Measurements from ENCODE around the gene DDX53.

DDX53 gene

DNA sequence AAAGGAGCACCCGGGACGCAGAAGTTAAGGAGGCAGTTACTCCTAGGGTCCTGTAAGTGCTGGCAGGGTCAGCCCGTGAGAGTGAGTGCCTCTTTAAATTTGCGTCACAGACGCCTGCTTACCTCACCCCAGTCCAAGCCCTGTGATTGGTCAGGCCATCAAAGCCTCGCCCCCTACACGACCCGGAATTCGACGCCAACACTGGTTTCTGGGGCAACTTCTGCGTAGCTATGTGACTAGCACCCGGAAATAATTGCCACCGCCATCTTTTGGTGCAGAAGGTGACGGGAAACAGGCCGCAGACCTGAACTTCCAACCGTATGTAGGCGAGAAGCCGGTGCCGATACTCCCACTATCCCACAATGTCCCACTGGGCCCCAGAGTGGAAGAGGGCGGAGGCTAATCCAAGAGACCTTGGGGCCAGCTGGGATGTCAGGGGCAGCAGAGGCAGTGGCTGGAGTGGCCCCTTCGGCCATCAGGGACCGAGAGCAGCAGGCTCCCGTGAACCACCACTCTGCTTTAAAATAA lies at the start of gene DDX53:
Gene DDX53, plus strand, starts transcription at position 265 of the 528 bp plus-strand sequence. Its CDS starts 98 bp downstream, at position 363.
- DNase-seq (ENCODE audit: low read depth in 2 of 3, low spot score in 2 of 3), result no peak

DNA sequence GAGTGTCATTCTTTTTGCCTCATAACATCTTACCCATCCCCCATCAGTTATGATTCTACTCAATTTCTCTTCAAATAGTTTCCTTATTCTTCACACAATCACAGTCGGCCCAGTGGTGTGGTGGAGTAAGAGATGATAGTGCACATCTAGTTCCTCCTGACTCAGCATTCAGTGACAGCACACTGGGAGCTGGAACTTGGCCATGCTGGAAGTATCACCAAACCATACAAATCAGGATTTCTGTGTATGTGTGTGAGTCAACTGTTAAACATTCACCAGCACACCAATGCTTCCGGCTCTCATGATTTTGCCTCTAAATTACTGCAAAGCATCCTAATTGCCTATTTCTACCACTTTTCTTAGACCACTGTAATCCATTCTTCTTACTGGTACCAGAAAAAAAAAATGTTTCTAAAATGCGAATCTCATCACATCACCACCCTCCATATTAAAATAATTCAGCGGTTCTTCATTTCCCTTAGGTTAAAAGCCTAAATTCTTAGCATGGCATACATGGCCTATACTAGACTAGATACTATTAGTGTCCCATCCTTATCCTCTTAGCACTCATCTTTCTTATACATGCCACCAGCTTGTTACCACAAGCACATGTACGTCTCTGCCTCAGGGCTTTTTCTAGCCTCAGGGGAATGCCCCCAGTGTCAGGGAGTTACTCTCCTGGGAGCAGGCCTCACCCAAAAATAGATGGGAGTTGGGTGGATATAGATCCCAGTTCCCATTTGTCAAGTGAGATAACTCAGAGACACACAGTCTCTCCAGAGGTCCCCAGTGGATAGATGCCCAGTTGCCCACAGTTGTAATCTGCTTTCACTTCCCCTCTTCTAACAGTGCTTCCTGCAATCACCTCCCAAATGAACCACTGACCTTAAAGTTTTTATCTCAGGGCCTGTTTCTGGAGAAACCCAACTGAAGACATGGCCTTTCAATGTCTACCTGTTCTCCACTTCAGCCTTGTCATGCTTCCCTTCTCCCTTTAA lies 49.2 kb upstream of the DDX53 start:
- DNase-seq (ENCODE audit: low read depth in 2 of 3, low spot score in 2 of 3), result no peak

DNA sequence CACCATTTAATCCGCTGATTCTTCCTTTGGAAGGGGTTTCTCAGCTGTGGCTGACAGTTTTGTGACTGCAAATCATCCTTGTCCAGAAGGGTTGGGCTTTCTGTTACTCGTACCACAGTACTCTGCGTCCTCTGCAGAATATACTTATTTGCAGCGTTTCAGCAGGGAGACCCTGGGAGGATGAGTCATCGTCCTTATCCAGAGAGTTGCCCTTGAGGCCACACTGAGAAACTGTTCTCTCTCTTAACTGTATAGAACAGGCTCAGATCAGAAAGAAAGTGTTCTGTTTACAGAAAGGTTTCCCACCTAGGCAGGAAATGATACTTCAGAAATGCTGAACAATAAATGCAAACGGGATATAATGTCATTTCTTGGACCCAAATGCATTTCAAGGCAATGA lies 47.8 kb upstream of the DDX53 start:
- DNase-seq (ENCODE audit: low read depth in 2 of 3, low spot score in 2 of 3), result no peak

DNA sequence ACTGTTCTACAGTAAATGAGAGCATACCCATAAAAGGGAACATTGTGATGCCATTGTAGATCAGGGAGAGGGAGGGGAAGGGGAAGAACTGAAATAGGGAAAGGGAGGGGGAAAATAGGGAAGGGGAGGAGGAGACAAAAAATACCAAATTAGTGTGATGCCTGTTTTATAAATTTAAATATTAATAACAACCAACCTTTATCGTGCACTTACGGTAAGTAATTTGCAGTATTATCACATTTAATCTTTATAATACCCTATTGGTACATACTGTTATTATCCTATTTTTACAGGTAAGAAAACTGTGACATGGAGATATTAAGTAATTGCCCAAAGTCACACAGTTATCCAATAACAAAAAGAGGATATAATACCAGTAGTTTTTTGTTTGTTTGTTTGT lies 41.5 kb upstream of the DDX53 start:
- DNase-seq (ENCODE audit: low read depth in 2 of 3, low spot score in 2 of 3), result no peak

DNA sequence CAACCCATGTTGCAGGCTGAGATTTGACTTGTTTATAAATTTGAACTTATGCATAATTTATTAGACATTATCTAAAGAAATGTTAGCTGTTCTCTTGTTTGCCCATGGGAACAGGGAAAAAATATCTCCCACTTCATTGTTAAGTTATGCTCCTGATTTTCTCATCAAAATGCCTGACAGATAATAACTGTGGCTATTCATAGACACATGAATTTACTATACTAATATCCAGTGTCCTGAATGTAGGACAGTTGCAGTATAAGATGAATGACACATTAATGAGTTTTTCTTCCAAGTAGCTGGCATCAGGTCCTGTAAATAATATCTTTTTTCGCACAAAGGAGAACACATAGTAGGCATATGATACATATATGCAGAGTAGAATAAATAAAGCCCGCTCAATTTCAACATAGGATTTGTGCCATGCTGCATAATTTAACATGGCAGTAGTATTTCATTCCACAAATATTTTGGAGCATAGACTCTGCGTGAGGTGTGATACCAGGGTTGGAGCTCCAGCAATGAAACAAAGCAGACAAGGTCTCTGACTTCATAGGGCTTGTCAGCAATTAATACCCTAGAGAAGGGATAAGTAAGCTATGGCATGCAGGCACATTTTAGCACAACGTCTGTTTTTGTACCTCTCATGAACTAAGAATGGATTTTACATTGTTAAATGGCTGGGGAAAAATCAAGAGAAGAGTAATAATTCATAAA lies 40.4 kb upstream of the DDX53 start:
- no peak for DNase-seq (ENCODE audit: low read depth in 2 of 3, low spot score in 2 of 3)

DNA sequence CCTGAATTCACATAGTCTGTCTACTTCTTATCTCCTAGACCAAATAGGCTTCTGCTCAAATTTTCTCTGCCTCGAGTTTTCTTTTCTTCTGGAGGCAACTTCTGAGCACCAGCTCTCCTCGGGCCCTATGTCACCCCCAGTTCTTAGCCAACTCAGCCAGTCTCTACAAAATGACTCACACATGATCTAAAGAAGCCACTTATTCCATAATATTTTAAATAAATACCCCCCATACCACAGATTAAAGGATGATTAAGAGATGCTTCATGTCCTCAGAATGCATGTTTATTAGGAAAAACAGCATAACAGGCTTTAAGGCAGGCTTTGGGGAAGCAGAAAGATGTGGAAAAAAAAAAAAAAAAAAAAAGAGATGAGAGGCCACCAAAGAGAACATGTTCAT lies 36.6 kb upstream of the DDX53 start:
- no peak for DNase-seq (ENCODE audit: low read depth in 2 of 3, low spot score in 2 of 3)

DNA sequence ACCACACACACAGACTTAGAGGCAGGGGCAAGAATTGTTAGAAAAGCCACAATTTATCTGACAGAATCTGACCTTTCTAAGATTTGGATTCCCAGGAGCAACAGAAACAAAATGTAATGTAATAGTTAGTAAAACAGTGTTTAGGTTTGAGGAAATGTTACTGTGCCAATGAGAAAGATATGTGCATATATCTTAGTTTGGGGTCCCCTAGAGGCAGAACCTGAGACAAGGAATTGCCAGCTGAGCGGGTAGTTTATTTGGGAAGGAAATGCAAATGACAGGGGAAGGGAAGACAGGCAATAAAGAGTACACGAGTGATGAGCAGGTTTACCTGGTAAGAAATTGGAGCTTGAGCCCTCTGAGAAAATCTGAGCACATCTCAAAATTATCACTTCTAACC lies 31.3 kb upstream of the DDX53 start:
- DNase-seq (ENCODE audit: low read depth in 2 of 3, low spot score in 2 of 3), result no peak

DNA sequence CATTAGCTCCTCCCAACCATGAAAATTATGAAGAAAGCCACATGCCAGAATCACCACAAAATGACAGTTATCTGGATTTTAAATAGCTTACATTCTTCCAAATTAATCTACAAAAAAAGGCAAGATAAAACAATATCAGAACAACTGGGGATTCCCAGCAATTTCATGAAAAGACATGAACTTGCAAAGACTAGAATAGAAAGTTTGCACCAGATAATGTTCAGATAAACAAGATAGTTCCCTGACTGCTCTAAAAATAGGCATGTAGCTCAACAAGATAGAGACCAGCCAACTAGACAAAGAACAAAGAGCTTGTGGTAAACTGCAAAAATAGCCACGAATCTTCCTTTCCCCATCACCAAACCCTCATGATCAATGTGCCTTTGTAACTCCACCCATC lies 30.3 kb upstream of the DDX53 start:
- no peak for DNase-seq (ENCODE audit: low read depth in 2 of 3, low spot score in 2 of 3)

DNA sequence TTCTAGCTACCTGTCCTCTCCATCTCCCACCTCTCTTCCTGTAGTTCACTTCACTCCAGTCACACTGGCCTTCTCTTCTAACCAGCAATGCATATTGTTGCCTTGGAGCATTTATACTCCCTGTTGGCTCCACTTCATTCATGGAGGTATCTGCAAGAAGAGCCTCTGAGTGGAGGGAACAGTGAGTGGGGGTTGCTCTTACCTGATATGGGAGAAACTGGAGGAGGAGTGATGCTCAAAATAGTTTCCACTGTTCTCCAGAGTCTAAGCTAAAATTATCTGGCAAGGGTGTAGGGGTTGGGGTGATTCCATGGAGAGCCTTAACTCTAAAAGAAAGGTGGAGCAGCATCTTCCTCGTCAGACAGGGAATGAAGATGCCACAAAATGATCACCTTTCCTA lies 28.9 kb upstream of the DDX53 start:
- no peak for DNase-seq (ENCODE audit: low read depth in 2 of 3, low spot score in 2 of 3)

DNA sequence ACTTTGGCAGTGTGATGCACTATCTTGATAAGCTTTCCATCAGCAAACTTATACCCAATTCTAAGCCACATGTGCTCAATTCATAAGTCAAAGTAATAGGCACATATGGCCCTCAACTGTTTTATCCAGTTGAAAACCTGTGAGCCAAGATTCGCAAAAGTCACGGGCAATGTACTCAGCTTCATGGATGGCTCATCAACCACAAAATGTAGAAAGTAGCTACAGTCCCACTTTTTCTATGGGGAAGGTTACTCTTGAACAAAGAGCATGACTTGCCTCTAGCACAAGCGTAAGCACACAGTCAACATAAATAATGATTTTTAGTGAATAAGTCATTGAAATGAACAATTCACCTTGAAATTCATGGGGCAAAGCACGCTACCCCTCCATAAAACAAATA lies 25.1 kb upstream of the DDX53 start:
- no peak for DNase-seq (ENCODE audit: low read depth in 2 of 3, low spot score in 2 of 3)

DNA sequence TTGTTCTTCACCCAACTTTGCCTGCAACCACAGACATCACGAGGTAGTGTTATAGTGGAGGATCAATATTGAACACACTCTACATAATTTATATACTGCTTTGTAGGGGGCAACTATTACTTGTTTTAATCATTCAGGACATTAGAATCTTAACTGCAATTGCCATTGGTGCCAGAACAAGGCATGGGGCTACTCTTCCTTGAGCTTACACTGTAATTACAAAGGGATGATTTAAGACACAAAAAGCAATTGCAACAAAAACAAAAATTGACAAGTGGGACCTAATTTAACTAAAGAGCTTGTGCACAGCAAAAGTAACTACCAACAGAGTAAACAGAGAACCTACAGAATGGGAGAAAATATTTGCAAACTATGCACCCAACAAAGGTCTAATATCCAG lies 24.0 kb upstream of the DDX53 start:
- DNase-seq (ENCODE audit: low read depth in 2 of 3, low spot score in 2 of 3), result no peak

DNA sequence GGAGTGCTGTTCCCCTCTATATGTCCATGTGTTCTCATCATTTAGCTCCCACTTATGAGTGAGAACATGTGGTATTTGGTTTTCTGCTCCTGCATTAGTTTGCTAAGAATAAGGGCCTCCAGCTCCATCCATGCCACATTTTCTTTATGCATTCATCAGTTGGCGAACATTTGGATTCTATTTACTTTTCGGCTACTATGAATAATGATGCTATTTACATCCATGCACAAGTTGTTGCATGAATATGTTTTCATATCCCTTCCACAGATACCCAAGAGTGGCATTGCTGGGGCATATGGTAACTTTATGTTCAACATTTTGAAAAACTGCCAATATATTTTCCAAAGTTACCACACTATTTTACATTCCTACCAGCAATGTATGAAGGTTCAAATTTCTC lies 13.8 kb upstream of the DDX53 start:
- DNase-seq (ENCODE audit: low read depth in 2 of 3, low spot score in 2 of 3), result no peak

DNA sequence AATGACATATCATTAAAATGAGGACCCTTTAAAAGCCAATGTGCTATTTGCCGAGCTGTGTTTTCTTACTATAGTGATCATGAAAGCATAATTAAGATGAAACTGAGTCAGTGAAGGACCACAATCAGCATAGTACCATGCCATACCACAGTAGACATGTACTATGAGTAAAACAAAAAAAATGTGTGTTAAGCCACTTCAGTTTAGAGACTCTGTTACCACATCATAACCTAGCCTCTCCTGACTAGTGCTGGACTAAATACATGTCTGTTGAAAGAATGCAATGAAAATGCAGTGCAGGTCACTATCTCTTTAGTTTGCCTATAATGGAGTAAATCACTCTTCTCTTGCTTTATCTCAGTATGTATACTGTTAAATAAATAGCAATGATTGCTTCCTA lies 12.3 kb upstream of the DDX53 start:
- DNase-seq (ENCODE audit: low read depth in 2 of 3, low spot score in 2 of 3), result no peak

DNA sequence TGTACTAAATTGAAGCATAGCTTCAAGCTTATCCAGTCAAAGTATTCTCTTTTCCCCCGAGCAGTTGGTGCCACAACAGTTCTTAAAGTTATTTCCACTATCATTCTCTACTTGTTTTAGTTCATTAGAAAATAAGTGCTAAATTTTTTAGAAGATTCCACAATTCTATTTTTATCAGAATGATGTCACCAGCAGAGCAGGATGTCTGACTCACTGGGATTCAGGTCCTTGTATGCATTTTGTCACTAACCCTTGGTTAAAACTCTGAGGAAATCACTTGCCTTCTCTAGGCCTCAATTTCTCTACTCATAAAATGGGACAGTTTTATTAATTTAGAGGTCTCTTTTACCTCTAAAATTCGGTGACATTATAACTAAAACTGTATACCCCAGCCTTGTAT lies 3.4 kb downstream of the DDX53 start:
- no peak for DNase-seq (ENCODE audit: low read depth in 2 of 3, low spot score in 2 of 3)

DNA sequence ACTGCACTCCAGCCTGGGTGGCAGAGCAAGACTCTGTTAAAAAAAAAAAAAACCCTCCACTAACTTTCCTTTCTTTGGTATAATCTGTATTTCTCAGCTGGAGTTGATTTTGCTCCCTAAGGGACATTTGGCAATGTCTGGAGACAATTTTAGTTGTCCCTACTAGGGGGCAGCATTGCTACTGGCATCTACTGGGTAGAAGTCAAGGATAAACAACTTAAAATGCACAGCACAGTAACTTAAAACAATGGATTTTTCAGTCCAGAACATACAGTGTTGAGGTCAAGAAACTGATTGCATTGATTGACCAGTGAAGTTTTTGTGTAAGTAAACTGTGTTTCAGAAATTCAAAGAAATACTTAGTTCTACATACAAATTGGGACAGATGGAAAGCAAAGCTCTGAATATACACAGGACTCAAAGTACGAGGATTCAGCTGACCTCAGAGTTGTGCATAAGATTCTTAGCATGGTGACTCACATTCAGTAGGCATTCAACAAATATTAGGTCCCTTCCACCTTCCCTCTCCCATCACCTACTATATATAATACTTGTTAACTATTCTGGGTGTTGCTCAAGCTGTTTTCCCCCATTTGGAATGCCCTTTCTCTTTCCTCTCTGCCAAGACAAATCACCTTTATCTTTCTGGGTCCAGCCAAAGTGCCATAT lies 8.8 kb downstream of the DDX53 start:
- no peak for DNase-seq (ENCODE audit: low read depth in 2 of 3, low spot score in 2 of 3)

DNA sequence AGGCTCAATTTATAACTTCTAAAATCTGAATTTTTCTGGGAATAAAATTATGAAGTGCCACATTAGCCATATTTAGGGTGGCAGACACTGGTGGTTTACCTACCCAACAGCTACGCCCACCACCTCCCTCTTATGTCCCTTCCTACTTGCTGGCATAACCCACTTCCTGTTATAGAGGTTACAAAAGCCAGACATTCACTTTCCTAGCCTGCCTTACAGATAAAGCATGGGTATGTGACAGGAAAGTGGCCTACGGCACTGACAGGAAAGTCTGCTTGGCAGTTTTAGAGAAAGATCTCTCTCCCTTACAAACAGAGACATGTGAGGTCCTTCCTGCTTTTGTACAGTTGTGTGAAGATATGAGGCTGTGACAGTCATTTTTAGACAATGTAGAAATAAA lies 12.4 kb downstream of the DDX53 start:
- no peak for DNase-seq (ENCODE audit: low read depth in 2 of 3, low spot score in 2 of 3)

DNA sequence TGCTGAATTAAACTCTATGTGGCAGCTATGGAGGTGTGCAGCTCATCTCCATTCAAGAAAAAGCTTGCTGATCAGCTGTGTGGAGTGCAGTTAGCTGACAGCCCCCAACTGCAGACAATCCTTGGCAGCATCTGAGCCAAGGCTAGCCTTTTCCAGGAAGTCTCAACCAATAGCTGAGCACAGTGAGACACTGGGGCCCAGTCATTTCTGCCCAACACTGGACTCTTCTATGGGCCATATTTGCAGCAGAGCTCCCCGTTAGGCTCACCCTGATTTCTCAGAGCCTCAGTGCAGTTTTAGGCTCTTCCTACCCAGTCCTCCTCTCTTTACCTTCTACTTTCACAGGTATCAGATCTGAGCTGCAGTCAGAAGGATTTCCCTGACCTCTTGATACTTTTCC lies 12.9 kb downstream of the DDX53 start:
- DNase-seq (ENCODE audit: low read depth in 2 of 3, low spot score in 2 of 3), result no peak

DNA sequence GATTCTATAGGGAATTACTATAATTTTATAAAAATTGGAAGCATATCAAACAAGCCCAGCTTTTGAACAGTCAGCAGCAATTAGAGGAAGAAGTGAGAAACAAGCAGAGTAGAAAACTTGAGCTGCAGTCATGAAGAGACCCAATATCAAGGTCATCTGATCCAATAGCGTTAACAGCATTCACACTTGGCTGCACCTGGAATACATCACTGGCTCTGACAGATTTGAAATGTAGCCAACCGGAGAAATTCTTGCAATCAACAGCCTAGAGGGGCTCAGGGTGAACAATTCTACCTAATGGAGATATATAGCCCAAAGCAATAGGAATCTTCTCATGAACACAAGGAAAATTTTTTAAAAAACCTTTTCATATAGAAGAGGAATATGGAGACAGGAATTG lies 13.6 kb downstream of the DDX53 start:
- no peak for DNase-seq (ENCODE audit: low read depth in 2 of 3, low spot score in 2 of 3)

DNA sequence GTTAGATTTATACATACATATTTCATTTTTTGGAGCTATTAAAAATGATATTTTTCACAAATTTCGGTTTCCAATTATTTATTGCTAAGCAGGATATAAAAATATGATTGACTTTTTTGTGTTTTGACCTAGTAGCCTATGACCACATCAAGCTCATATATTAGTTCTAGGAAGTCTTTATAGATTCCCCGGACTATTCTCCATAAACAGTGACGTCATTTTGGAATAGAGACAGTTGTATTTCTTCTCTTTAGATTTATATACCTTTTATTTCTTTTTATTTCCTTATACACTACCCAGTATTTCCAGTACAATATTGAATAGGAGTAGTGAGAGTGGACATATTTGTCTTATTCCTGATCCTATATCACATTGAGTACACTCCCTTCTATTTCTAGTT lies 31.8 kb downstream of the DDX53 start:
- DNase-seq (ENCODE audit: low read depth in 2 of 3, low spot score in 2 of 3), result no peak

DNA sequence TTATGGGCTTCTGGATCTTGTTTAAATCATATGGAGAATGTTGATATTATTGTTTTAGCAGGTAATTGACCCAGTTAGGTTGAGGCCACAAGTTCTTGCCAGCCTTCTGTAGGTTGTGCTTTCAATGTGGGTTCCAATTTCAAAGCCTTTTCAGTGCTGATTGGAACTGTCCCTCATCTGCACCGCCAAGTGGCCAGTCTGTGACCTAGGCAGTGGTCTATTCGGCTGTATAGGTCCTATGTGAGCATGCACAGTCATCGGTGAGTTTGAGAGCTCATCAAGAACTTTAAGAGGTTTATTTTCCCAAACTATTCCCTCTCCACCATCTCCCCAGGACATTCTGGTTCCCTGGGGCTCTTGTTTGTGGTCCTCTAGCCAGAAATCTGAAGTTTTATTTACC lies 35.7 kb downstream of the DDX53 start:
- DNase-seq (ENCODE audit: low read depth in 2 of 3, low spot score in 2 of 3), result no peak

DNA sequence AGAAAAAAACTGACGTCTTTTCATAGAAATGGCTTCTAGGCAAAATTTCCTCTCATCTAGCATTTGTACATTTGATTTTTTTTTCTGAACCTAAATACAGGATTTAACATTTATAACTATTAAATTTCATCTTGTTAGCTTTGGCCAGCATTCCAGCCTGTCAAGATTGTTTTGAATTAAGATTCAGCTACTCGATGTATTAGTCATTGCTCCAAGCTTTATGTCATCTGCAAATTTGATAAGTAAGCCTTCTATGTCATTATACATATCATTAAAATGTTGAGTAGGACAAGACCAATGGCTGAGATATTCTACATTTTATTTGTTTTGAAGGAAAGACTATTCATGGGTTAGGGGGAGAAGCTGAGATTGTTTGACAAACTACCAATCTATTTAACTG lies 46.7 kb downstream of the DDX53 start:
- DNase-seq (ENCODE audit: low read depth in 2 of 3, low spot score in 2 of 3), result no peak

Data from activated CD8-positive, alpha-beta memory T cell treated with anti-CD3 and anti-CD28 coated beads for 48 hours (primary cell).